ENCODE data around the gene DEPDC4.

- TF ChIP-seq CTCF (IDR thresholded peaks at IDR 0.05) = no peak
- TF ChIP-seq POLR2A (IDR thresholded peaks at IDR 0.05) = no peak
These were observed 45.4 kb downstream of the DEPDC4 start for GRCh38 chr12:100221523-100221922.
